Prostate gland (tissue), 2 donors: Measurements from ENCODE around the gene C1orf198.

ENCODE experiments used
- CTCF ChIP-seq, 4 experiments: fragments of 200-600 bp in 2 of 4; fragments of 450-650 bp in 2 of 4; sonication (generic) in 2 of 4; IDR thresholded peaks; 1 replicate in 3 of 4; 2 replicates in 1 of 4; pipeline ENCODE4 v1.5.1; 2016 to 2019; ENCODE audit warnings: antibody characterized with exemption in 4 of 4, mild to moderate bottlenecking in 2 of 4, moderate library complexity in 2 of 4
- POLR2AphosphoS5 ChIP-seq: sonication (generic); formaldehyde crosslinking; IDR thresholded peaks from one replicate; pipeline ENCODE4 v1.6.1; 2017; ENCODE audit warnings: antibody characterized with exemption

GRCh38 chr1:230870916-230871315 is 2.6 kb upstream of the C1orf198 start:
- TF ChIP-seq CTCF (IDR thresholded peaks at IDR 0.05) (no peak), POLR2AphosphoS5 (no peak)
